ENCODE results near the gene CACNA1F. TPM values are rescaled to one million over a fixed set of nuclear protein-coding genes. Genes with fewer than 3 reads are reported as not detected.
A peak's percentile ranks its signal among the peaks of the same experiment; 100 is the strongest.

Gene CACNA1F
- total and polyA plus RNA-seq, 9 of the 15 experiments (the other 6 are each of a cell fraction or from before 2014, with no cell fraction given): under 0.01 to 0.41 (median 0.03) TPM; not detected in 3

GRCh38 chrX:49155243-49155899, 77.8 kb downstream of the CACNA1F start (continued):
- TF ChIP-seq ZBTB40 (IDR thresholded peaks at IDR 0.05) (no peak), ZBTB40 (CRISPR knock-in tag; IDR thresholded peaks at IDR 0.05) (no peak), ILF3 (IDR thresholded peaks at IDR 0.05; ENCODE audit: borderline replicate concordance) (no peak), CLOCK (CRISPR knock-in tag; IDR thresholded peaks at IDR 0.05; ENCODE audit: borderline replicate concordance) (no peak), ARNT (IDR thresholded peaks at IDR 0.05) (0 out of 4 replicates have a peak, but pooled peaks of 1 of the 2 experiments have one; percentile 21), PRDM10 (IDR thresholded peaks at IDR 0.05; ENCODE audit: partially characterized antibody) (peak; percentile 94), ZNF696 (CRISPR knock-in tag; conservative IDR thresholded peaks at IDR 0.05) (no peak), TBP (optimal IDR thresholded peaks at IDR 0.05; ENCODE audit: low read depth, low read length) (peak; percentile 54), CSDE1 (IDR thresholded peaks at IDR 0.05) (no peak), STAT5A (IDR thresholded peaks at IDR 0.05; ENCODE audit: borderline replicate concordance, low read length) (no peak)
